Measurements from ENCODE around the gene ALOX15B. TPM values are rescaled to one million over a fixed set of nuclear protein-coding genes. Genes with fewer than 3 reads are reported as not detected.

ALOX15B gene
- total and polyA plus RNA-seq, 10 of the 15 experiments (the other 5 are each of a cell fraction or from before 2014, with no cell fraction given) = 0.01 TPM; not detected in 9

- no peak for ATAC-seq
- 32% methylated on average over 6 of the region's 6 CpGs for WGBS (ENCODE audit: insufficient coverage, insufficient replicate concordance, low lambda C conversion rate, missing lambda C conversion rate)
- no peak for DNase-seq (ENCODE audit: low read depth, low spot score)
- H4K20me1 ChIP-seq (ENCODE audit: control insufficient read depth, insufficient read depth) = no peaks in the 10 kb centered on the region
- in situ Hi-C loops (cut with MboI) (no loop called here), intact Hi-C loops (cut with micrococcal nuclease; ENCODE audit: unreplicated experiment) (no loop called here)
- H3K4me1 ChIP-seq (ENCODE audit: control insufficient read depth, insufficient read depth, low read length) = no peaks in the 10 kb centered on the region
- H3K4me2 ChIP-seq (ENCODE audit: control insufficient read depth, insufficient read depth) = no peak overlapping the region
- no peaks in the 10 kb centered on the region for H3K36me3 ChIP-seq (ENCODE audit: control insufficient read depth in 2 of 2, insufficient read depth in 2 of 2, low read length in 1 of 2)
- no peak for TF ChIP-seq SREBF2 (IDR thresholded peaks at IDR 0.05; ENCODE audit: low read length)
- H3K27ac ChIP-seq (ENCODE audit: control insufficient read depth, insufficient read depth) = no peak overlapping the region
- no peak for FAIRE-seq
- no peak overlapping the region for H3K9ac ChIP-seq (ENCODE audit: control insufficient read depth, insufficient read depth, low read length)
- no peaks in the 10 kb centered on the region for H3K79me2 ChIP-seq (ENCODE audit: control insufficient read depth, insufficient read depth, low read length)
- H3K9me3 ChIP-seq (replicated peaks; ENCODE audit: control insufficient read depth, insufficient read depth, low read length) = no peaks in the 10 kb centered on the region; the same call in 2 of the 3 replicates
- no peak overlapping the region for H2AFZ ChIP-seq (ENCODE audit: control insufficient read depth, low read depth, low read length)
- RAD21 ChIA-PET (ENCODE audit: unreplicated experiment) = interaction anchor here (1.5 kb wide), 1 partner anchor 10 kb away, joined by 3 read pairs; no protein-coding TSS in a partner anchor
- CTCF ChIA-PET = interaction anchor here (0.7 to 1.5 kb wide), 4 partner anchors 10 to 163 kb away, joined by 3 to 11 read pairs (median 4); no protein-coding TSS in a partner anchor
- H3K4me3 ChIP-seq = no peak overlapping the region
- H3K27me3 ChIP-seq (replicated peaks in 1 of 2; ENCODE audit: control insufficient read depth in 2 of 2, insufficient read depth in 2 of 2, low read length in 1 of 2) = no peaks in the 10 kb centered on the region; a peak in 2 of 4 replicates
- BruUV-seq (replicated peaks) = no TSS peak
- SMC1A ChIA-PET (ENCODE audit: uncharacterized antibody, unreplicated experiment) = interaction anchor here (0.6 to 1.1 kb wide), 4 partner anchors 9 to 868 kb away, joined by 3 to 4 read pairs (median 3); no protein-coding TSS in a partner anchor
- POLR2A ChIA-PET = interaction anchor here (0.6 kb wide), 1 partner anchor 503 kb away, joined by 3 read pairs; no protein-coding TSS in a partner anchor
These were observed 7.6 kb upstream of the ALOX15B start for GRCh38 chr17:8031261-8031661.

- RAD21 ChIA-PET (ENCODE audit: unreplicated experiment) = interaction anchor here (1.0 to 1.5 kb wide), 2 partner anchors 9 to 25 kb away, joined by 3 read pairs; no protein-coding TSS in a partner anchor
- Histone ChIP-seq H2AFZ (ENCODE audit: control insufficient read depth, low read depth, low read length) (no peak overlapping the region), H4K20me1 (ENCODE audit: control insufficient read depth, insufficient read depth) (no peaks in the 10 kb centered on the region), H3K36me3 (ENCODE audit: control insufficient read depth in 2 of 2, insufficient read depth in 2 of 2, low read length in 1 of 2) (no peaks in the 10 kb centered on the region), H3K9ac (ENCODE audit: control insufficient read depth, insufficient read depth, low read length) (no peak overlapping the region), H3K27ac (ENCODE audit: control insufficient read depth, insufficient read depth) (no peak overlapping the region), H3K4me1 (ENCODE audit: control insufficient read depth, insufficient read depth, low read length) (no peaks in the 10 kb centered on the region), H3K9me3 (replicated peaks; ENCODE audit: control insufficient read depth, insufficient read depth, low read length) (no peaks in the 10 kb centered on the region; the same call in 2 of the 3 replicates), H3K4me3 (no peak overlapping the region), H3K27me3 (replicated peaks in 1 of 2; ENCODE audit: control insufficient read depth in 2 of 2, insufficient read depth in 2 of 2, low read length in 1 of 2) (no peaks in the 10 kb centered on the region; a peak in 2 of 4 replicates), H3K4me2 (ENCODE audit: control insufficient read depth, insufficient read depth) (no peak overlapping the region), H3K79me2 (ENCODE audit: control insufficient read depth, insufficient read depth, low read length) (no peaks in the 10 kb centered on the region)
- WGBS (ENCODE audit: insufficient coverage, insufficient replicate concordance, low lambda C conversion rate, missing lambda C conversion rate) = 96% methylated on average over 1 of the region's 1 CpG
- intact Hi-C loops (cut with micrococcal nuclease; ENCODE audit: unreplicated experiment) (no loop called here), in situ Hi-C loops (cut with MboI) (no loop called here)
- SMC1A ChIA-PET (ENCODE audit: uncharacterized antibody, unreplicated experiment) = interaction anchor here (0.6 to 1.1 kb wide), 4 partner anchors 9 to 155 kb away, joined by 3 to 5 read pairs (median 3); no protein-coding TSS in a partner anchor
- ATAC-seq (no peak), FAIRE-seq (no peak), DNase-seq (ENCODE audit: low read depth, low spot score) (no peak)
- CTCF ChIA-PET = interaction anchor here (0.8 to 1.5 kb wide), 6 partner anchors 9 to 84 kb away, joined by 3 to 11 read pairs (median 4); no protein-coding TSS in a partner anchor
- BruUV-seq (replicated peaks) = no TSS peak
- POLR2A ChIA-PET = interaction anchor here (0.5 kb wide), 1 partner anchor 346 kb away, joined by 4 read pairs; no protein-coding TSS in a partner anchor
- TF ChIP-seq TCF7 (IDR thresholded peaks at IDR 0.05; ENCODE audit: borderline replicate concordance) = no peak
- no peak for TF ChIP-seq TCF3 (IDR thresholded peaks at IDR 0.05; ENCODE audit: borderline replicate concordance, insufficient read depth, low read depth, low read length)
- TF ChIP-seq GABPA (IDR thresholded peaks at IDR 0.05; ENCODE audit: low read depth) = no peak
- TF ChIP-seq WRNIP1 (IDR thresholded peaks at IDR 0.05; ENCODE audit: borderline replicate concordance, low read depth, low read length) = no peak
- TF ChIP-seq ZNF687 (IDR thresholded peaks at IDR 0.05) = no peak
- no peak for TF ChIP-seq TARDBP (IDR thresholded peaks at IDR 0.05; ENCODE audit: borderline replicate concordance)
- no peak for TF ChIP-seq ZNF384 (IDR thresholded peaks at IDR 0.05; ENCODE audit: borderline replicate concordance, low read depth, low read length)
- no peak for TF ChIP-seq KLF5 (IDR thresholded peaks at IDR 0.05; ENCODE audit: partially characterized antibody)
- TF ChIP-seq SUZ12 (IDR thresholded peaks at IDR 0.05; ENCODE audit: unreplicated experiment) = no peak
- TF ChIP-seq ZNF207 (IDR thresholded peaks at IDR 0.05; ENCODE audit: borderline replicate concordance) = no peak
These were observed 6.9 kb upstream of the ALOX15B start for GRCh38 chr17:8031950-8032349.
